CD4-positive, alpha-beta memory T cell (primary cell): ENCODE results near the gene ADSS2. TPM values are rescaled to one million over a fixed set of nuclear protein-coding genes. Genes with fewer than 3 reads are reported as not detected.
"Not testable (repeated sequence)": the region's sequence is repeated elsewhere in the genome, so short reads cannot be mapped to it uniquely, and the experiment has no call there.

Source experiments
- CTCF ChIA-PET: fragments of 350-600 bp; sonication (Branson Sonifier 250); formaldehyde crosslinking; loops from one replicate; lab custom pipeline; 2021; ENCODE audit warnings: inconsistent platforms; ENCODE audit not compliant: partially characterized antibody; lab: Charles Lee
- POLR2A ChIA-PET: fragments of 350-600 bp; sonication (Branson Sonifier 250); formaldehyde crosslinking; loops from one replicate; lab custom pipeline; 2021; ENCODE audit not compliant: partially characterized antibody; lab: Charles Lee
- DNase-seq, 5 donors: peaks; one replicate each; pipeline versions ENCODE4 v3.0.0 to v3.0.0-alpha.2; 2020 to 2022; ENCODE audit warnings: mixed read lengths in 1 of 5
- H3K27ac ChIP-seq: one replicate; pipeline ENCODE4 v1.7.0; 2013; ENCODE audit warnings: low read depth, low read length
- H3K27me3 ChIP-seq: 2 replicates; pipeline ENCODE4 v1.7.0; 2013; ENCODE audit warnings: mild to moderate bottlenecking, low read length, moderate library complexity; ENCODE audit not compliant: insufficient read depth
- H3K36me3 ChIP-seq: 2 replicates; pipeline ENCODE4 v1.7.0; 2013; ENCODE audit warnings: mild to moderate bottlenecking, low read length, moderate library complexity; ENCODE audit not compliant: insufficient read depth
- H3K4me1 ChIP-seq: 2 replicates; pipeline ENCODE4 v1.7.0; 2013; ENCODE audit warnings: mild to moderate bottlenecking, low read length, moderate library complexity; ENCODE audit not compliant: insufficient read depth
- H3K4me3 ChIP-seq, 2 donors: one replicate each; pipeline ENCODE4 v1.7.0; 2013; ENCODE audit warnings: low read length in 2 of 2, mild to moderate bottlenecking in 1 of 2
- H3K9me3 ChIP-seq, 2 donors: one replicate each; pipeline ENCODE4 v1.7.0; 2013; ENCODE audit warnings: low read length in 2 of 2, control low read depth in 1 of 2; ENCODE audit not compliant: control insufficient read depth in 1 of 2
- H3K27ac Mint-ChIP-seq, 7 donors: one replicate each; pipeline ENCODE4 v1.8.0; 2020 to 2021; ENCODE audit warnings: mixed read lengths in 7 of 7, mild to moderate bottlenecking in 6 of 7, inconsistent platforms in 3 of 7, moderate library complexity in 3 of 7
- H3K27me3 Mint-ChIP-seq, 2 donors: one replicate each; pipeline ENCODE4 v1.8.0; 2020 to 2021; ENCODE audit warnings: mixed read lengths in 2 of 2
- H3K36me3 Mint-ChIP-seq, 2 donors: one replicate each; pipeline ENCODE4 v1.8.0; 2020 to 2021; ENCODE audit warnings: mixed read lengths in 2 of 2, inconsistent platforms in 1 of 2, mild to moderate bottlenecking in 1 of 2
- H3K4me1 Mint-ChIP-seq, 4 donors: one replicate each; pipeline ENCODE4 v1.8.0; 2020 to 2021; ENCODE audit warnings: mixed read lengths in 4 of 4, mild to moderate bottlenecking in 1 of 4
- H3K4me3 Mint-ChIP-seq, 8 donors: one replicate each; pipeline ENCODE4 v1.8.0; 2020 to 2021; ENCODE audit warnings: mixed read lengths in 8 of 8, mild to moderate bottlenecking in 7 of 8, moderate library complexity in 6 of 8, inconsistent platforms in 3 of 8
- H3K9me3 Mint-ChIP-seq, 8 donors: one replicate each; pipeline ENCODE4 v1.8.0; 2020 to 2021; ENCODE audit warnings: mixed read lengths in 8 of 8, mild to moderate bottlenecking in 5 of 8, inconsistent platforms in 3 of 8, moderate library complexity in 1 of 8
- intact Hi-C: fragments of 100-400 bp; cut with micrococcal nuclease; formaldehyde crosslinking; loops from one replicate; pipeline ENCODE4 v1.15.1; 2023
- polyA plus RNA-seq, 2 donors: library from polyadenylated mRNA; unstranded; fragments of 300-500 nt; fragmentation: Illumina TruSeq; gene quantifications; one replicate each; pipeline ENCODE4 v1.2.3, GENCODE V29; 2021
- total RNA-seq, 2 experiments: library from RNA; stranded (reverse); gene quantifications; one replicate each; pipeline ENCODE4 v1.2.3, GENCODE V29; 2021

ADSS2 gene
- total and polyA plus RNA-seq, 4 experiments from 2014 or later, result 26.9 to 65.4 (median 48.0) TPM

DNA sequence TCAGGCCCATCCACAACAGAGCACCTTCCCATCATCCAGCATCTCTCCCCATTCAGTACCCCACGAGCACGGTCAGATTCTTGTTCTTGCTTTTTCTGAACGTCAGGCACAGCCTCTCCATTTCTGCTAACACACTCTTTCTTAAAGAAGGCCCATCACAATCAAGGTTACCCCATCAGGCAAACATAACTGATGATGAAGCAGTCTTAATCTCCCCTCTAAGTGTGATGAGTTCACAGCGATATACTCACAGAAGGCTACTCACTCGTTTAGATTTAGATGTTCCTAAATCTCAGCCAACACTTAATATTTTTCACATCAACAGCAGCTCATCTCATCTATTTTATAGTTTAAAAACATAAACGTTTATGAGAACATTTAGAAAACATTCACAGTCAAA, 75.6 kb downstream of the ADSS2 start:
- H3K27me3 Mint-ChIP-seq, result no peaks in the 10 kb centered on the region
- POLR2A ChIA-PET, result no interaction called here
- CTCF ChIA-PET, result no interaction called here

DNA sequence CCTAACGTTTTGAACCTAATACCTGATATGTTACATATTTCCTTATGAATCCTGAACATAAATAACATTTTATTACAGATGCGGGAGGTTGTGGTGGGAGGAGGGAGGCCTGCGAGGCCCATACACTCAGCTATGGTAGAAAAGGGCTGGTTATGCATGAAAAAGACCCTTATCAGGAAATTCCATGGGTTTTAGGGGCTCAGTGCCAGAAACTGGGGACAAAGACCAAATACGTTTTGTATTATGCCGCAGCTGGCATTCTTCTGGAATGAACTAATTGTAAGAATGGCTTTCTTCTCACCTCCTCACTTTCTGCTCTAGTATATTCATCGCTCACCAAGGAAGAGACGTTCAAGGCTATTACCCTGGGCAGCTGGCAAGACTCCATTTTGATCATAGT, 76.7 kb downstream of the ADSS2 start:
- no peak for DNase-seq
- intact Hi-C loops, result no loop called here
- Mint-ChIP-seq H3K27me3 (no peaks in the 10 kb centered on the region), H3K9me3 (no peaks in the 10 kb centered on the region), H3K36me3 (no peaks in the 10 kb centered on the region), H3K4me1 (peaks cover 0 to 3% (median 0%) of the 10 kb centered on the region in 4 donors), H3K4me3 (no peak overlapping the region), H3K27ac (no peak overlapping the region)
- H3K4me1 ChIP-seq, result no peaks in the 10 kb centered on the region
- no peaks in the 10 kb centered on the region for H3K36me3 ChIP-seq
- POLR2A ChIA-PET, result no interaction called here
- H3K9me3 ChIP-seq, result no peaks in the 10 kb centered on the region
- CTCF ChIA-PET, result interaction anchor here (0.8 kb wide), 1 partner anchor 76 kb away, joined by 3 read pairs; no protein-coding TSS in a partner anchor
- no peak overlapping the region for H3K4me3 ChIP-seq
- no peak overlapping the region for H3K27ac ChIP-seq
- no peaks in the 10 kb centered on the region for H3K27me3 ChIP-seq

More for the DNA sequence above, 75.6 kb downstream of the ADSS2 start:
- H3K4me3 ChIP-seq, result no peak overlapping the region
- H3K27me3 ChIP-seq, result no peaks in the 10 kb centered on the region
- peaks cover 0 to 3% (median 0%) of the 10 kb centered on the region in 4 donors for H3K4me1 Mint-ChIP-seq
- H3K4me3 Mint-ChIP-seq, result no peak overlapping the region
- H3K4me1 ChIP-seq, result no peaks in the 10 kb centered on the region
- no peak for DNase-seq
- no peak overlapping the region for H3K27ac ChIP-seq
- no peaks in the 10 kb centered on the region for H3K36me3 Mint-ChIP-seq
- H3K36me3 ChIP-seq, result no peaks in the 10 kb centered on the region
- no peak overlapping the region for H3K27ac Mint-ChIP-seq
- intact Hi-C loops, result no loop called here
- no peaks in the 10 kb centered on the region for H3K9me3 Mint-ChIP-seq
- no peaks in the 10 kb centered on the region for H3K9me3 ChIP-seq

- DNase-seq, H3K27ac Mint-ChIP-seq, H3K27ac ChIP-seq, H3K4me1 Mint-ChIP-seq, H3K27me3 Mint-ChIP-seq, H3K4me3 ChIP-seq, POLR2A ChIA-PET, H3K36me3 Mint-ChIP-seq, H3K36me3 ChIP-seq, H3K27me3 ChIP-seq, intact Hi-C loops, H3K4me1 ChIP-seq, H3K9me3 ChIP-seq, H3K4me3 Mint-ChIP-seq, H3K9me3 Mint-ChIP-seq: not testable (repeated sequence)
- CTCF ChIA-PET, result interaction anchor here (0.8 kb wide), 1 partner anchor 75 kb away, joined by 3 read pairs; no protein-coding TSS in a partner anchor
Measured at GRCh38 chr1:244374484-244374883, 77.2 kb downstream of the ADSS2 start.

GRCh38 chr1:244371242-244372141, 80.2 kb downstream of the ADSS2 start:
- H3K27ac Mint-ChIP-seq, result peak overlapping the region in 1 of 7 donors; percentile 5
- ChIA-PET CTCF (no interaction called here), POLR2A (no interaction called here)
- Histone ChIP-seq H3K36me3 (no peaks in the 10 kb centered on the region), H3K27ac (no peak overlapping the region), H3K4me3 (no peak overlapping the region), H3K27me3 (no peaks in the 10 kb centered on the region), H3K9me3 (no peaks in the 10 kb centered on the region), H3K4me1 (no peaks in the 10 kb centered on the region)
- no peak for DNase-seq
- intact Hi-C loops, result no loop called here
- H3K4me1 Mint-ChIP-seq, result peaks cover 0 to 3% (median 0%) of the 10 kb centered on the region in 4 donors
- H3K36me3 Mint-ChIP-seq, result no peaks in the 10 kb centered on the region
- H3K27me3 Mint-ChIP-seq, result no peaks in the 10 kb centered on the region
- no peaks in the 10 kb centered on the region for H3K9me3 Mint-ChIP-seq
- H3K4me3 Mint-ChIP-seq, result no peak overlapping the region

DNA sequence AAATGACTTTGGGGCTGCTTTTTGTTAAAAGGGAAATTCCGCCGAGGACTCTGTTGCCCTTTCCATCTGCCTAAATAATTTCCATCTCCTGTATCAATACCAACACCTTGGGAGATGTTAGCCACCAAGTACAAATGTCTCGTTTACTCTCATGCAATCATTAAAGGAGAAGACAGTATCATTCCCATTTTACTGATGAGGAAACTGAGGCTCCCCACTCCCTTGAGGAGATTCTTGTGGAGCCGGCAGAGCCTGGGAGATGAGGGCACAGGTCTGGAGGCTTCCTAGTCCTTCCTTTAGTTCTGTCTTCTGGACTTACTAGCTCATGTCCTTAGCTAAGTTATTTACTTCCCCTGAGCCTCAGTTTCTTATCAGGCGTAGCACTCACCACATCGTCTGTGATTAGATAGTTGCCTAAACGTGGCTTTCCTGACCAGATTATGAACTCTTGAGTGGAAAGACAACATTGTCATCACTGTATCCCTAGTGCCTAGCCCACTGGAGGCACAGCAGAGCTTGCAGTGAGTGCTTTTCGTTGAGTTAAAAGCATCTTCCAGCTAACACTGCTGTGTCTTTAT, 81.6 kb downstream of the ADSS2 start:
- H3K27me3 ChIP-seq, result no peaks in the 10 kb centered on the region
- intact Hi-C loops, result no loop called here
- no peak overlapping the region for H3K4me3 ChIP-seq
- Mint-ChIP-seq H3K27me3 (no peaks in the 10 kb centered on the region), H3K4me3 (no peak overlapping the region), H3K36me3 (no peaks in the 10 kb centered on the region), H3K4me1 (peaks cover 0 to 3% (median 0%) of the 10 kb centered on the region in 4 donors), H3K27ac (no peak overlapping the region), H3K9me3 (peaks cover 0 to 6% (median 3%) of the 10 kb centered on the region in 8 donors)
- CTCF ChIA-PET, result no interaction called here
- no peaks in the 10 kb centered on the region for H3K9me3 ChIP-seq
- H3K36me3 ChIP-seq, result no peaks in the 10 kb centered on the region
- DNase-seq, result no peak
- POLR2A ChIA-PET, result no interaction called here
- no peaks in the 10 kb centered on the region for H3K4me1 ChIP-seq
- H3K27ac ChIP-seq, result no peak overlapping the region

DNA sequence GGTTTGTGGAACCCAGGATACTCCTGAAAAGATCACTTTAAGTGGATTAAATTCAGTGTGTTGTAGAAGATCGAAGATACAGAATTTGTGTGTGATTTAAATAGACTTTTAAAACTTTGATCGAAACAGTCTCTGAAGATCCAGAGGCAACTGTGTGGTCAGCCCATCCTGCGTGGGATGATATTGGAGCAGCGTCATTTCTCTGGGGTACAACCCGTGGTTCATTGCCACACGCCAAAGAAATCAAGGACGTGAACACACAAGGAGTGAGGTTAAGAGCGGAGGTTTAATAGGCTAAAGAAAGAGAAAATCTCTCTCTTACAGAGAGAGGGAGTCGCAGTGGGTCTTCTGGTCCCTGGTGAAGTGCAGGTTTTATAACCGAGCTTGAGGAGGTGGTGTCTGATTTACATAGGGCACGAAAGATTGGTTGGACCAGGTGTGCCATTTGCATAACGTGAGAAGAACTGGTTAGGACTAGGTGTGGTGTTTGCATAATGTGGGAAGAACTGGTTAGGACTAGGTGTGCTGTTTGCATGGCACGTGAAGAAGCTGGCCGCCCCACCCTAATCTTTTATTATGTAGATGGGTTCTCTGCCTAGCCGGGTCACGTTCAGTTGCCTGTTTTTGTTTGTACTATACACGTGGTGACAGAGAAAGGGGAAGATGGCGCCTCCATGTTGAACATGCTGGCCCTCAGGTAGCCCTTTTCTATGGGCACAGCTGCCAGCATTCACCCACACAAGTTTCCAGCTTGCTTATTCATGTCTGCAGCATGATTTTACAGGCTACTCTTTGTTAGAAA, 82.3 kb downstream of the ADSS2 start:
- H3K27ac Mint-ChIP-seq, result peak overlapping the region in 1 of 7 donors; percentile 26
- H3K27me3 Mint-ChIP-seq, result no peaks in the 10 kb centered on the region
- no peak overlapping the region for H3K4me3 Mint-ChIP-seq
- H3K36me3 Mint-ChIP-seq, result peaks cover 0 to 4% of the 10 kb centered on the region in 2 donors
- Histone ChIP-seq H3K4me1 (no peaks in the 10 kb centered on the region), H3K9me3 (no peaks in the 10 kb centered on the region), H3K27me3 (no peaks in the 10 kb centered on the region), H3K27ac (no peak overlapping the region), H3K4me3 (no peak overlapping the region), H3K36me3 (no peaks in the 10 kb centered on the region)
- ChIA-PET POLR2A (no interaction called here), CTCF (no interaction called here)
- intact Hi-C loops, result no loop called here
- peaks cover 0 to 3% (median 0%) of the 10 kb centered on the region in 4 donors for H3K4me1 Mint-ChIP-seq
- DNase-seq, result no peak
- peaks cover 0 to 12% (median 6%) of the 10 kb centered on the region in 8 donors for H3K9me3 Mint-ChIP-seq

GRCh38 chr1:244368279-244368678, 83.4 kb downstream of the ADSS2 start:
- Histone ChIP-seq H3K36me3 (no peaks in the 10 kb centered on the region), H3K4me3 (no peak overlapping the region), H3K27ac (no peak overlapping the region), H3K4me1 (no peaks in the 10 kb centered on the region), H3K9me3 (no peaks in the 10 kb centered on the region), H3K27me3 (no peaks in the 10 kb centered on the region)
- DNase-seq, result no peak
- H3K4me3 Mint-ChIP-seq, result no peak overlapping the region
- no peak overlapping the region for H3K27ac Mint-ChIP-seq
- POLR2A ChIA-PET, result no interaction called here
- peaks cover 0 to 4% of the 10 kb centered on the region in 2 donors for H3K36me3 Mint-ChIP-seq
- intact Hi-C loops, result no loop called here
- CTCF ChIA-PET, result no interaction called here
- no peaks in the 10 kb centered on the region for H3K27me3 Mint-ChIP-seq
- peaks cover 0 to 3% (median 0%) of the 10 kb centered on the region in 4 donors for H3K4me1 Mint-ChIP-seq
- peaks cover 0 to 12% (median 6%) of the 10 kb centered on the region in 8 donors for H3K9me3 Mint-ChIP-seq
